ENCODE measurements around the gene UVRAG. TPM values are rescaled to one million over a fixed set of nuclear protein-coding genes. Genes with fewer than 3 reads are reported as not detected.

UVRAG gene
- total RNA-seq, 2 donors from 2014 or later: 12.8 to 13.7 TPM

GRCh38 chr11:75797116-75797515, 17.9 kb upstream of the UVRAG start:
- H3K9me3 ChIP-seq: no peaks in the 10 kb centered on the region
- H3K9ac ChIP-seq (ENCODE audit: low read depth in 2 of 2, low read length in 2 of 2): no peak overlapping the region
- no peaks in the 10 kb centered on the region for H3K27me3 ChIP-seq
- H3K4me3 ChIP-seq: no peak overlapping the region
- DNase-seq: no peak
- no peak overlapping the region for H3K27ac ChIP-seq
- H3K36me3 ChIP-seq: no peaks in the 10 kb centered on the region
- no peak for TF ChIP-seq CTCF (IDR thresholded peaks at IDR 0.05)
- H3K4me1 ChIP-seq: no peaks in the 10 kb centered on the region
- intact Hi-C loops (cut with DNase I): no loop called here

DNA sequence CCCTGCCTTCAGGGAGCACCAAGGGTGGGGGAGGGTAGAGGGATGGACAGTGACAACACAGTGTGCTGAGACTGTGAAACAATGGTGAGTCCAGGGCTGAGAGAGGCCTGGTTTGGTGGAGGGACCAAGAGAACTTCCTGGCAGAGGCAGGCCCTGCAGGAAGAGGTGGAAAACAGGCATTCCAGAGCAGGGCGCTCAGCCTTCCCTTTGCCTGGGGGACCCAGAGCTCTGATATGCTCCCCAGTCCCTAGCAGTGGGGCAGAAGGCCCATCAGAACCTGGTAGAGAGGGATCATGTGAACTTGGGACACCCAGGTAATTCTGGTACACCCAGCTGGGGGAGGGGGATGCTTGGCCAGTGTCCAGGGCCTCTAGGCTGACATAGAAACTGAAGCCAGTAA, 17.2 kb upstream of the UVRAG start:
- Histone ChIP-seq H3K4me1 (no peaks in the 10 kb centered on the region), H3K27me3 (no peaks in the 10 kb centered on the region), H3K9me3 (no peaks in the 10 kb centered on the region), H3K36me3 (no peaks in the 10 kb centered on the region), H3K27ac (no peak overlapping the region), H3K9ac (ENCODE audit: low read depth in 2 of 2, low read length in 2 of 2) (no peak overlapping the region), H3K4me3 (no peak overlapping the region)
- intact Hi-C loops (cut with DNase I): no loop called here
- no peak for DNase-seq
- no peak for TF ChIP-seq CTCF (IDR thresholded peaks at IDR 0.05)

DNA sequence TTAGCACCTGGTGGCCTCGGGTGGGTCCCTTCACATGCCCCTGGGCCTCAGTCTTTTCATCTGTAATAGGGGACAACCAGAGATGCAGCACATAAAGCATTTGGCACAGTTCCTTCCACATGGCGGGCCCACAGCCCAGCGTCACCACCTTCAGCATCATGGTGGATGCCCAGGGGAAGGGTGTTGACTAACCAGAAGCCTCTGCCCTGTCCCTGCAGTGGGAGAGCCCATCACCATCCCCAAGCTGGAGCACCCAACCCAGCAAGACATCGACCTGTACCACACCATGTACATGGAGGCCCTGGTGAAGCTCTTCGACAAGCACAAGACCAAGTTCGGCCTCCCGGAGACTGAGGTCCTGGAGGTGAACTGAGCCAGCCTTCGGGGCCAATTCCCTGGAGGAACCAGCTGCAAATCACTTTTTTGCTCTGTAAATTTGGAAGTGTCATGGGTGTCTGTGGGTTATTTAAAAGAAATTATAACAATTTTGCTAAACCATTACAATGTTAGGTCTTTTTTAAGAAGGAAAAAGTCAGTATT, 14.8 kb upstream of the UVRAG start:
- Histone ChIP-seq H3K4me3 (no peak overlapping the region), H3K27ac (no peak overlapping the region), H3K27me3 (no peaks in the 10 kb centered on the region), H3K9me3 (no peaks in the 10 kb centered on the region), H3K9ac (ENCODE audit: low read depth in 2 of 2, low read length in 2 of 2) (no peak overlapping the region), H3K4me1 (no peaks in the 10 kb centered on the region), H3K36me3 (no peaks in the 10 kb centered on the region)
- intact Hi-C loops (cut with DNase I): no loop called here
- TF ChIP-seq CTCF (IDR thresholded peaks at IDR 0.05): no peak
- DNase-seq: no peak

DNA sequence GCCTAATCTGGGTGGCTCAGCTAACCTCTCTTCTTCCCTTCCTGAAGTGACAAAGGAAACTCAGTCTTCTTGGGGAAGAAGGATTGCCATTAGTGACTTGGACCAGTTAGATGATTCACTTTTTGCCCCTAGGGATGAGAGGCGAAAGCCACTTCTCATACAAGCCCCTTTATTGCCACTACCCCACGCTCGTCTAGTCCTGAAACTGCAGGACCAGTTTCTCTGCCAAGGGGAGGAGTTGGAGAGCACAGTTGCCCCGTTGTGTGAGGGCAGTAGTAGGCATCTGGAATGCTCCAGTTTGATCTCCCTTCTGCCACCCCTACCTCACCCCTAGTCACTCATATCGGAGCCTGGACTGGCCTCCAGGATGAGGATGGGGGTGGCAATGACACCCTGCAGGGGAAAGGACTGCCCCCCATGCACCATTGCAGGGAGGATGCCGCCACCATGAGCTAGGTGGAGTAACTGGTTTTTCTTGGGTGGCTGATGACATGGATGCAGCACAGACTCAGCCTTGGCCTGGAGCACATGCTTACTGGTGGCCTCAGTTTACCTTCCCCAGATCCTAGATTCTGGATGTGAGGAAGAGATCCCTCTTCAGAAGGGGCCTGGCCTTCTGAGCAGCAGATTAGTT, 14.2 kb upstream of the UVRAG start:
- Histone ChIP-seq H3K4me1 (no peaks in the 10 kb centered on the region), H3K4me3 (no peak overlapping the region), H3K9ac (ENCODE audit: low read depth in 2 of 2, low read length in 2 of 2) (no peak overlapping the region), H3K27ac (no peak overlapping the region), H3K9me3 (no peaks in the 10 kb centered on the region), H3K36me3 (no peaks in the 10 kb centered on the region), H3K27me3 (no peaks in the 10 kb centered on the region)
- no peak for TF ChIP-seq CTCF (IDR thresholded peaks at IDR 0.05)
- no peak for DNase-seq
- intact Hi-C loops (cut with DNase I): no loop called here

- no peak for DNase-seq
- H3K9me3 ChIP-seq: no peaks in the 10 kb centered on the region
- H3K4me1 ChIP-seq: no peaks in the 10 kb centered on the region
- H3K27me3 ChIP-seq: no peaks in the 10 kb centered on the region
- intact Hi-C loops (cut with DNase I): loop anchor here (2.0 kb wide), 1 partner anchor 67 kb away; no protein-coding TSS in a partner anchor
- no peak overlapping the region for H3K4me3 ChIP-seq
- no peak overlapping the region for H3K9ac ChIP-seq (ENCODE audit: low read depth in 2 of 2, low read length in 2 of 2)
- no peak overlapping the region for H3K27ac ChIP-seq
- no peak for TF ChIP-seq CTCF (IDR thresholded peaks at IDR 0.05)
- no peaks in the 10 kb centered on the region for H3K36me3 ChIP-seq
Measured at GRCh38 chr11:75801362-75802020, 13.5 kb upstream of the UVRAG start.
